HepG2 (cell line): ENCODE data around the gene CHST11. TPM values are rescaled to one million over a fixed set of nuclear protein-coding genes. Genes with fewer than 3 reads are reported as not detected.
"Not testable (repeated sequence)": the region's sequence is repeated elsewhere in the genome, so short reads cannot be mapped to it uniquely, and the experiment has no call there.

Source experiments
- ATAC-seq: fragments of 200-7000 bp; cut with Tn5 transposase; 3 replicates; pipeline ENCODE4 v1.9.1; 2020; ENCODE audit warnings: mild to moderate bottlenecking, moderate library complexity
- BruUV-seq: library from RNA; stranded (reverse); fragments of 400-500 nt; replicated peaks from 2 replicates; lab custom pipeline; 2021; lab: Mats Ljungman, UMichigan
- CTCF ChIA-PET: fragments of 300-600 bp; formaldehyde crosslinking; extraction: SDS; loops from one replicate; lab custom pipeline; 2021; ENCODE audit warnings: low total read pairs, inconsistent platforms, low intra/inter-chr PET ratio; lab: Yijun Ruan, JAX
- POLR2A ChIA-PET: fragments of 350-600 bp; sonication (Branson Sonifier 250); formaldehyde crosslinking; loops from one replicate; lab custom pipeline; 2020; ENCODE audit warnings: antibody characterized with exemption, inconsistent platforms; lab: Yijun Ruan, JAX
- DNase-seq: peaks from one replicate; pipeline ENCODE4 v3.0.0-alpha.2; 2015; ENCODE audit warnings: low spot score
- FAIRE-seq: peaks from 3 replicates; lab custom pipeline; 2011; peaks lifted over from hg19 to GRCh38; lab: Jason Lieb, UNC
- H2AFZ ChIP-seq: one replicate; pipeline ENCODE4 v1.6.1; 2011; ENCODE audit warnings: low read length, inconsistent platforms
- H3K27ac ChIP-seq: fragments of 300-600 bp; 3 replicates; pipeline ENCODE4 v1.8.0; 2011; ENCODE audit warnings: mixed run types, mild to moderate bottlenecking, mixed read lengths, low read length, inconsistent platforms; ENCODE audit not compliant: insufficient read depth; ENCODE audit errors: extremely low read length
- H3K27me3 ChIP-seq, 2 experiments: fragments of 200-600 bp in 1 of 2; 2 replicates in 1 of 2; 3 replicates in 1 of 2; pipeline versions ENCODE4 v1.6.0 to v1.8.0; 2011; ENCODE audit warnings: low read length in 2 of 2, mild to moderate bottlenecking in 2 of 2, moderate library complexity in 2 of 2, inconsistent platforms in 1 of 2; ENCODE audit not compliant: insufficient read depth in 2 of 2, control insufficient read depth in 1 of 2
- H3K36me3 ChIP-seq, 2 experiments: fragments of 200-600 bp in 1 of 2; replicated peaks in 1 of 2; 2 replicates in 1 of 2; 3 replicates in 1 of 2; pipeline versions ENCODE4 v1.5.1 to v1.8.0; 2011; ENCODE audit warnings: low read length in 2 of 2, inconsistent platforms in 1 of 2; ENCODE audit not compliant: insufficient read depth in 2 of 2, control insufficient read depth in 1 of 2
- H3K4me1 ChIP-seq: 2 replicates; pipeline ENCODE4 v1.5.1; 2012; ENCODE audit warnings: low read length, inconsistent platforms; ENCODE audit not compliant: insufficient read depth
- H3K4me2 ChIP-seq: 2 replicates; pipeline ENCODE4 v1.6.0; 2011; ENCODE audit warnings: low read depth, low read length, inconsistent platforms
- H3K4me3 ChIP-seq, 3 experiments: fragments of 200-600 bp in 1 of 3; sonication (generic), shearing (Covaris generic) in 1 of 3; replicated peaks in 1 of 3; 2 replicates each; pipeline ENCODE4 v1.5.1; 2011 to 2016; ENCODE audit warnings: low read length in 3 of 3, inconsistent platforms in 2 of 3, low read depth in 2 of 3, mild to moderate bottlenecking in 2 of 3, control low read depth in 1 of 3, mixed read lengths in 1 of 3; ENCODE audit not compliant: insufficient read depth in 1 of 3
- H3K79me2 ChIP-seq: one replicate; pipeline ENCODE4 v1.6.1; 2011; ENCODE audit warnings: low read length, inconsistent platforms; ENCODE audit not compliant: insufficient read depth
- H3K9ac ChIP-seq: 2 replicates; pipeline ENCODE4 v1.6.0; 2011; ENCODE audit warnings: mild to moderate bottlenecking, low read depth, low read length, inconsistent platforms; ENCODE audit not compliant: insufficient read depth
- H3K9me3 ChIP-seq: 2 replicates; pipeline ENCODE4 v1.5.1; 2012; ENCODE audit warnings: mild to moderate bottlenecking, low read length
- H4K20me1 ChIP-seq: 2 replicates; pipeline ENCODE4 v1.6.0; 2011; ENCODE audit warnings: inconsistent platforms, mild to moderate bottlenecking, low read length, moderate library complexity; ENCODE audit not compliant: insufficient read depth
- NFATC3 ChIP-seq: sonication (generic); formaldehyde crosslinking; IDR thresholded peaks from 2 replicates; pipeline ENCODE4 v1.5.1; 2020; ENCODE audit warnings: mild to moderate bottlenecking, missing genetic modification reagents
- SIN3B ChIP-seq: fragments of 150-350 bp; IDR thresholded peaks from 2 replicates; pipeline ENCODE4 v1.6.1; 2014; ENCODE audit warnings: low read length
- WGBS: methylation state at CpG from one replicate; pipeline ENCODE4 v1.1.6; 2017; ENCODE audit warnings: low lambda C conversion rate; 5-methylcytosine and 5-hydroxymethylcytosine counted together
- in situ Hi-C: cut with HindIII; loops from 2 replicates; pipeline ENCODE4 v1.10.0; 2017; ENCODE audit warnings: low pct_unique_long_range_greater_than_20kb; ENCODE audit not compliant: extremely low pct_ligation_motif_present
- intact Hi-C: fragments of 100-400 bp; cut with micrococcal nuclease; formaldehyde crosslinking; loops from one replicate; pipeline ENCODE4 v1.10.0; 2022; ENCODE audit not compliant: unreplicated experiment
- polyA plus RNA-seq, 8 experiments: library from polyadenylated mRNA; depleted of rRNA in 3 of 8; stranded (reverse) in 7 of 8; unstranded in 1 of 8; fragments of >200 nt; fragmentation: Illumina TruSeq in 4 of 8; extraction: Trizol in 4 of 8; gene quantifications; 2 replicates each; pipeline versions ENCODE4 v1.2.1 to v1.2.3, GENCODE V29; 2011 to 2016; ENCODE audit warnings: low read depth in 4 of 8, missing spikeins in 1 of 8, mixed read lengths in 1 of 8; ENCODE audit not compliant: insufficient read depth in 1 of 8
- total RNA-seq, 5 experiments: library from RNA; depleted of rRNA; stranded (reverse); fragments of >200 nt; fragmentation: Illumina TruSeq; extraction: Trizol; gene quantifications; 2 replicates each; pipeline ENCODE4 v1.2.3, GENCODE V29; 2016; ENCODE audit warnings: low read depth in 1 of 5

The CHST11 gene
- total and polyA plus RNA-seq, 2 of the 13 experiments (the other 11 are each of a cell fraction or from before 2014, with no cell fraction given), result 0.15 TPM; not detected in 1

GRCh38 chr12:104611671-104612070 lies 154.9 kb downstream of the CHST11 start:
- ChIA-PET POLR2A (no interaction called here), CTCF (no interaction called here)
- Histone ChIP-seq H3K9me3 (no peaks in the 10 kb centered on the region), H2AFZ (no peak overlapping the region), H3K4me2 (no peak overlapping the region), H3K27me3 (peaks cover 1 to 6% of the 10 kb centered on the region in 2 experiments; a peak in 2 of 5 replicates), H4K20me1 (no peaks in the 10 kb centered on the region), H3K27ac (no peak overlapping the region), H3K9ac (no peak overlapping the region), H3K79me2 (no peaks in the 10 kb centered on the region), H3K36me3 (no peaks in the 10 kb centered on the region), H3K4me3 (no peak overlapping the region), H3K4me1 (no peaks in the 10 kb centered on the region)
- intact Hi-C loops, result no loop called here
- 50% methylated on average over 12 of the region's 12 CpGs for WGBS
- no peak for DNase-seq
- BruUV-seq, result no TSS peak
- in situ Hi-C loops, result no loop called here
- FAIRE-seq, result no peak
- no peak for ATAC-seq
- no peak for TF ChIP-seq NFATC3 (CRISPR knock-in tag)
- no peak for TF ChIP-seq SIN3B

GRCh38 chr12:104613372-104613771 lies 156.6 kb downstream of the CHST11 start:
- H3K27me3 ChIP-seq, H2AFZ ChIP-seq, H3K9ac ChIP-seq, H3K79me2 ChIP-seq, FAIRE-seq, H4K20me1 ChIP-seq, H3K9me3 ChIP-seq, H3K36me3 ChIP-seq, H3K4me2 ChIP-seq, CTCF ChIA-PET, H3K4me3 ChIP-seq, intact Hi-C loops, H3K4me1 ChIP-seq, BruUV-seq, in situ Hi-C loops, DNase-seq, H3K27ac ChIP-seq, ATAC-seq, POLR2A ChIA-PET: not testable (repeated sequence)
- 0% methylated on average over 3 of the region's 3 CpGs for WGBS
